Kidney (tissue), 14 donors: ENCODE measurements around the gene KLRB1. TPM values are rescaled to one million over a fixed set of nuclear protein-coding genes. Genes with fewer than 3 reads are reported as not detected.

Experiments
- DNase-seq, 5 donors: peaks; one replicate each; pipeline ENCODE4 v3.0.0-alpha.2; 2013 to 2020
- FAIRE-seq: peaks from 2 replicates; lab custom pipeline; 2012; peaks lifted over from hg19 to GRCh38; lab: Jason Lieb, UNC
- H3K27ac ChIP-seq, 2 donors: one replicate each; pipeline ENCODE4 v1.7.0; 2013; ENCODE audit warnings: low read depth in 2 of 2, low read length in 2 of 2, inconsistent platforms in 1 of 2
- H3K27me3 ChIP-seq: one replicate; pipeline ENCODE4 v1.7.1; 2013; ENCODE audit warnings: low read length, inconsistent platforms; ENCODE audit not compliant: control insufficient read depth, insufficient read depth
- H3K36me3 ChIP-seq, 3 donors: one replicate each; pipeline versions ENCODE4 v1.7.0 to v1.7.1; 2013; ENCODE audit warnings: low read length in 3 of 3, control low read depth in 1 of 3, inconsistent platforms in 1 of 3; ENCODE audit not compliant: insufficient read depth in 3 of 3, control insufficient read depth in 2 of 3
- H3K4me1 ChIP-seq, 3 donors: one replicate each; pipeline versions ENCODE4 v1.7.0 to v1.7.1; 2013; ENCODE audit warnings: low read length in 3 of 3, inconsistent platforms in 1 of 3, low read depth in 1 of 3; ENCODE audit not compliant: control insufficient read depth in 2 of 3, insufficient read depth in 2 of 3
- H3K4me3 ChIP-seq, 3 donors: one replicate each; pipeline versions ENCODE4 v1.7.0 to v1.8.1; 2013; ENCODE audit warnings: low read length in 3 of 3, control low read depth in 1 of 3, inconsistent platforms in 1 of 3
- H3K9ac ChIP-seq, 3 donors: one replicate each; pipeline versions ENCODE4 v1.7.0 to v1.7.1; 2013; ENCODE audit warnings: low read length in 3 of 3, control low read depth in 1 of 3, inconsistent platforms in 1 of 3
- H3K9me3 ChIP-seq, 3 donors: one replicate each; pipeline versions ENCODE4 v1.7.0 to v1.7.1; 2013; ENCODE audit warnings: low read length in 3 of 3, control low read depth in 1 of 3, inconsistent platforms in 1 of 3; ENCODE audit not compliant: control insufficient read depth in 2 of 3, insufficient read depth in 1 of 3
- CTCF ChIP-seq: IDR thresholded peaks from 3 replicates; pipeline ENCODE4 v1.5.1; 2012; ENCODE audit warnings: mild to moderate bottlenecking, moderate library complexity, borderline replicate concordance; ENCODE audit not compliant: insufficient read depth; ENCODE audit errors: extremely low read depth
- intact Hi-C: fragments of 100-400 bp; cut with DNase I; formaldehyde crosslinking; loops from one replicate; pipeline ENCODE4 v1.11.1; 2022
- polyA plus RNA-seq: library from polyadenylated mRNA; stranded (reverse); fragments of 350-450 nt; fragmentation: Illumina TruSeq; extraction: RNeasy Lipid Tissue Mini Kit (QIAGEN cat#74804); gene quantifications from one replicate; pipeline ENCODE4 v1.2.3, GENCODE V29; 2014; ENCODE audit warnings: low read depth, low replicate concordance; ENCODE audit not compliant: insufficient read depth
- total RNA-seq: library from RNA; stranded (reverse); fragmentation: NEBNext Ultra II Directional; extraction: Animal tissue kit (Norgen Biotek cat#: 25700); gene quantifications from one replicate; pipeline ENCODE4 v1.2.1, GENCODE V29; 2021
- donor health status: control.
- donor health status: control.
- donor health status: control.
- donor health status: control.
- donor health status: control.
- donor health status: DM: yes; HTN: yes; CAD: no.
- donor health status: Normal renal cell carcinoma (clear cell type).

Gene KLRB1
- total and polyA plus RNA-seq, 2 donors from 2014 or later, result 0.73 to 3.0 TPM

- no peak for DNase-seq
- no peak for FAIRE-seq
- Histone ChIP-seq H3K27me3 (no peaks in the 10 kb centered on the region), H3K9ac (no peak overlapping the region), H3K27ac (no peak overlapping the region), H3K4me1 (no peaks in the 10 kb centered on the region), H3K9me3 (no peaks in the 10 kb centered on the region), H3K36me3 (no peaks in the 10 kb centered on the region), H3K4me3 (no peak overlapping the region)
- intact Hi-C loops, result loop anchor here (5.0 kb wide), 1 partner anchor 75 kb away; no protein-coding TSS in a partner anchor
- TF ChIP-seq CTCF, result no peak
Observed at GRCh38 chr12:9632766-9633165, 25.1 kb upstream of the KLRB1 start.

GRCh38 chr12:9626821-9627220 lies 19.1 kb upstream of the KLRB1 start:
- no peaks in the 10 kb centered on the region for H3K36me3 ChIP-seq
- no peak overlapping the region for H3K4me3 ChIP-seq
- no peak for FAIRE-seq
- intact Hi-C loops, result no loop called here
- H3K27ac ChIP-seq, result no peak overlapping the region
- TF ChIP-seq CTCF, result no peak
- DNase-seq, result no peak
- H3K9ac ChIP-seq, result no peak overlapping the region
- no peaks in the 10 kb centered on the region for H3K4me1 ChIP-seq
- no peaks in the 10 kb centered on the region for H3K9me3 ChIP-seq
- no peaks in the 10 kb centered on the region for H3K27me3 ChIP-seq

GRCh38 chr12:9626291-9626690 lies 18.6 kb upstream of the KLRB1 start:
- FAIRE-seq, result no peak
- DNase-seq, result no peak
- Histone ChIP-seq H3K4me1 (no peaks in the 10 kb centered on the region), H3K4me3 (no peak overlapping the region), H3K9me3 (no peaks in the 10 kb centered on the region), H3K36me3 (no peaks in the 10 kb centered on the region), H3K9ac (no peak overlapping the region), H3K27ac (no peak overlapping the region), H3K27me3 (no peaks in the 10 kb centered on the region)
- intact Hi-C loops, result no loop called here
- no peak for TF ChIP-seq CTCF

- Histone ChIP-seq H3K27me3 (no peaks in the 10 kb centered on the region), H3K9me3 (no peaks in the 10 kb centered on the region), H3K4me3 (no peak overlapping the region), H3K36me3 (no peaks in the 10 kb centered on the region), H3K27ac (no peak overlapping the region), H3K4me1 (no peaks in the 10 kb centered on the region), H3K9ac (no peak overlapping the region)
- intact Hi-C loops, result no loop called here
- FAIRE-seq (no peak), DNase-seq (no peak)
- no peak for TF ChIP-seq CTCF
Observed at GRCh38 chr12:9625019-9625418, 17.3 kb upstream of the KLRB1 start.
